Naive thymus-derived CD8-positive, alpha-beta T cell (primary cell): Measurements from ENCODE around the gene MIPOL1. TPM values are rescaled to one million over a fixed set of nuclear protein-coding genes. Genes with fewer than 3 reads are reported as not detected.
"Not testable (repeated sequence)": the region's sequence is repeated elsewhere in the genome, so short reads cannot be mapped to it uniquely, and the experiment has no call there.

Source experiments
- ATAC-seq, 2 donors: fragments of 150-1000 bp; cut with Tn5 transposase in 1 of 2; sonication (Bioruptor Pico), chemical (Tn5 transposase) in 1 of 2; 1 replicate in 1 of 2; 2 replicates in 1 of 2; pipeline ENCODE4 v1.10.0; 2021; ENCODE audit warnings: mild to moderate bottlenecking in 2 of 2, moderate library complexity in 2 of 2
- POLR2A ChIA-PET: fragments of 350-600 bp; sonication (Branson Sonifier 250); formaldehyde crosslinking; loops from one replicate; lab custom pipeline; 2021; ENCODE audit warnings: antibody characterized with exemption; lab: Charles Lee
- DNase-seq, 10 donors: peaks; one replicate each; pipeline versions ENCODE4 v3.0.0 to v3.0.0-alpha.2; 2020 to 2022
- H3K27ac Mint-ChIP-seq, 10 donors: one replicate each; pipeline ENCODE4 v1.8.0; 2020 to 2022; ENCODE audit warnings: mild to moderate bottlenecking in 10 of 10, mixed read lengths in 10 of 10, moderate library complexity in 4 of 10, inconsistent platforms in 1 of 10
- H3K27me3 Mint-ChIP-seq, 5 donors: one replicate each; pipeline ENCODE4 v1.8.0; 2021 to 2022; ENCODE audit warnings: mixed read lengths in 5 of 5
- H3K36me3 Mint-ChIP-seq, 3 donors: one replicate each; pipeline ENCODE4 v1.8.0; 2020 to 2022; ENCODE audit warnings: mixed read lengths in 3 of 3, mild to moderate bottlenecking in 2 of 3, inconsistent platforms in 1 of 3
- H3K4me1 Mint-ChIP-seq, 4 donors: one replicate each; pipeline ENCODE4 v1.8.0; 2021 to 2022; ENCODE audit warnings: mixed read lengths in 4 of 4
- H3K4me3 Mint-ChIP-seq, 10 donors: one replicate each; pipeline ENCODE4 v1.8.0; 2020 to 2022; ENCODE audit warnings: mild to moderate bottlenecking in 10 of 10, mixed read lengths in 10 of 10, moderate library complexity in 6 of 10, inconsistent platforms in 1 of 10
- H3K9me3 Mint-ChIP-seq, 9 donors: one replicate each; pipeline ENCODE4 v1.8.0; 2020 to 2022; ENCODE audit warnings: mixed read lengths in 9 of 9, mild to moderate bottlenecking in 3 of 9, inconsistent platforms in 1 of 9, moderate library complexity in 1 of 9
- polyA plus RNA-seq, 3 donors: library from polyadenylated mRNA; unstranded; fragments of 300-500 nt; fragmentation: Illumina TruSeq; gene quantifications; one replicate each; pipeline ENCODE4 v1.2.3, GENCODE V29; 2021
- total RNA-seq, 8 experiments: library from RNA in 2 of 8; stranded (reverse) in 2 of 8; gene quantifications; one replicate each; pipeline ENCODE4 v1.2.3 and lab custom pipeline; 2021 to 2026

MIPOL1 gene
- total and polyA plus RNA-seq, 5 experiments from 2014 or later = not detected

DNA sequence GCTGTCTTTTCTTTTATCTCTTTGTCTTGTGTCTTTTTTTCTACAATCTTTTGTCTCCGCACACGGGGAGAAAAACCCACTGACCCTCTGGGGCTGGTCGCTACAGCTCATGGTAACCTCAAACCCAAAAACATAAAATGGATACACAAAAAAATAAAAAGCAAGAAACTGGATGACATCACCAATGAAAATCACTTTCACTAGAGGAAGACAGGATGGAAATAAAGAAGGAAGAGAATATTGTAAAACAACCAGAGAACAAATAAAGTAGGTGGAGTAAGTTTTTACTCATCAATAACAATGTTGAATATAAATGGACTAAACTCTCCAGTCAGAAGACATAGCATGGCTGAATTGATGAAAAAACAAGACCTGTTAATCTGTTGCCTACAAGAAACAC is 17.6 kb downstream of the MIPOL1 start:
- ATAC-seq (no peak), DNase-seq (no peak)
- Mint-ChIP-seq H3K4me3 (no peak overlapping the region), H3K36me3 (no peaks in the 10 kb centered on the region), H3K9me3 (peaks cover 0 to 18% (median 6%) of the 10 kb centered on the region in 9 donors), H3K4me1 (no peaks in the 10 kb centered on the region), H3K27ac (no peak overlapping the region), H3K27me3 (peaks cover 0 to 5% (median 0%) of the 10 kb centered on the region in 5 donors)
- POLR2A ChIA-PET = no interaction called here

DNA sequence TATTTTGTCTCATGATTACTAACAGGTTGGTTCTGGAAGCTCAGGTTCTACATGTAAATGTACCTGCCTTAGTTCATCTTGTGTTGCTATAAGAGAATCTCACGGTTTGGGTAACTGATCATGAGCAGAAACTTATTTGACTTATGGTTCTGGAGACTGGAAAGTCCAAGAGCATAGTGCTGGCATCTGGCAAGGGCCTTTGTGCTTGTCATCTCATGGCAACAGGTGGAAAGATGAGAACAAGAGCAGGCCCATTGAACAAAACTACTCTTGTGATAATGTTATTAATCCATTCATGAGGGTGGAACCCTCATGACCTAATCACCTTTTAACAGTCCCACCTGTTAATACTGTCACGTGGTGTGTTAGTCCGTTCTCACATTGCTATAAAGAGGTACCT is 23.3 kb downstream of the MIPOL1 start:
- Mint-ChIP-seq H3K4me3 (no peak overlapping the region), H3K9me3 (peaks cover 2 to 30% (median 9%) of the 10 kb centered on the region in 9 donors), H3K4me1 (no peaks in the 10 kb centered on the region), H3K27me3 (no peaks in the 10 kb centered on the region), H3K36me3 (peaks cover 0 to 4% (median 3%) of the 10 kb centered on the region in 3 donors), H3K27ac (no peak overlapping the region)
- ATAC-seq (no peak), DNase-seq (no peak)
- POLR2A ChIA-PET = no interaction called here

DNA sequence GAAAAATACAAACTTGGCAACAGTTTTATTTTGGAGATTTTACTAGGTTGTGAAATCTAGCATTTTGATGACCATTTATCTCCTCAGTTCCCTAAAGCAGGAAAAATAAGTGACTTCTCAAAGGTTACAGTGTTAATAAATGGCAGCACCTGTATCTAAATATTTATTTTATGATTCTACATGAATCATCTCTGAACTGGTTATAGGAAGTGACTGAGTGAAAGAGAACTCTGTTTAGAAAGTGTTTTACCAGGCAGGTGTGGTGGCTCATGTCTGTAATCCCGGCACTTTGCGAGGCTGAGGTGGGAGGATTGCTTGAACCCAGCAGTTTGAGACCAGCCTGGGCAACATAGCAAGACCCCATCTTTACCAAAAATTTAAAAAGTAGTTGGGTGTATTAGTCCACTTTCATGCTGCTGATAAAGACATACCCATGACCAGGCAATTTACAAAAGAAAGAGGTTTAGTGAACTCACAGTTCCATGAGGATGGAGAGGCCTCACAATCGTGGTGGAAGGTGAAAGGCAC is 26.3 kb downstream of the MIPOL1 start:
- DNase-seq = no peak
- no peak overlapping the region for H3K27ac Mint-ChIP-seq
- H3K27me3 Mint-ChIP-seq = no peaks in the 10 kb centered on the region
- H3K4me1 Mint-ChIP-seq = no peaks in the 10 kb centered on the region
- H3K4me3 Mint-ChIP-seq = no peak overlapping the region
- peaks cover 0 to 5% (median 3%) of the 10 kb centered on the region in 3 donors for H3K36me3 Mint-ChIP-seq
- H3K9me3 Mint-ChIP-seq = peaks cover 0 to 31% (median 13%) of the 10 kb centered on the region in 9 donors
- POLR2A ChIA-PET = no interaction called here
- ATAC-seq = no peak

DNA sequence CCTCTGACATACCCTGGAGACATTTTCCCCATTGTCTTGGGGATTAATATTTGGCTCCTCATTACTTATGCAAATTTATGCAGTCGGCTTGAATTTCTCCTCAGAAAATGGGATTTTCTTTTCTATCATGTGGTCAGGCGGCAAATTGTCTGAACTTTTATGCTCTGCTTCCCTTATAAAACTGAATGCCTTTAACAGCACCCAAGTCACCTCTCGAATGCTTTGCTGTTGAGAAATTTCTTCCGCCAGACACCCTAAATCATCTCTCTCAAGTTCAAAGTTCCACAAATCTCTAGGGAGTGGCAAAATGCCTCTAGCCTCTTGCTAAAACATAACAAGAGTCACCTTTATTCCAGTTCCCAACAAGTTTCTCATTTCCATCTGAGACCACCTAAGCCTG is 27.9 kb downstream of the MIPOL1 start:
- H3K9me3 Mint-ChIP-seq = peaks cover 0 to 31% (median 13%) of the 10 kb centered on the region in 9 donors
- ATAC-seq, H3K36me3 Mint-ChIP-seq, H3K27me3 Mint-ChIP-seq, DNase-seq, POLR2A ChIA-PET, H3K4me3 Mint-ChIP-seq, H3K27ac Mint-ChIP-seq, H3K4me1 Mint-ChIP-seq: not testable (repeated sequence)

DNA sequence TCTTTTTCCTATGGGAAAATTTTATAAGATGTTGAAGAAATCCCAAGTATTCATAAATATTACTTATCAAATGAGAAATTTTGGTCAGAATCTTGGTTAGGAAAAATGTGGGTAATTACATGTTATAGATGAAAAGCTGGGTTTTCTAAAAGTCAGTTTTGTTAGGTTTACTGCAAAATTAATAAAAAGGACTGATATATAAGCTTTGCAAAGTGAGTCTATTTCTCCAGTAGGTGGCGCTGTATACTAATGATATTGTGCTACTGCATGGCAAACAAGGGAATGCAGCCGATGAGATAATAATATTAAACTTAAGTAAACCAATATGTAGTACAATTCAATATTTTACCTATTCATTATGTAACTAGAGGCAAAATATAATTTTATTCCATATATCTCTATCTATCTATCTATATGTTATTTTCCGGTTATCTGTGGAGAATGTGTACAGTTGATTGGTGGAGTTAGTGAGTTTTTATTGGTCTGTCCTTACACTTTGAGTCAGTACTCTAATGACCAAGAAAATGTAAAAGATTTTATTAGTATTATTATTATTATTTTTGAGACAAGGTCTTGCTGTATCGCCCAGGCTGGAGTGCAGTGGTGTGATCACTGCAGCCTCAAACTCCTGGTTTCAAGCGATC is 32.9 kb downstream of the MIPOL1 start:
- POLR2A ChIA-PET = no interaction called here
- H3K4me3 Mint-ChIP-seq = no peak overlapping the region

DNA sequence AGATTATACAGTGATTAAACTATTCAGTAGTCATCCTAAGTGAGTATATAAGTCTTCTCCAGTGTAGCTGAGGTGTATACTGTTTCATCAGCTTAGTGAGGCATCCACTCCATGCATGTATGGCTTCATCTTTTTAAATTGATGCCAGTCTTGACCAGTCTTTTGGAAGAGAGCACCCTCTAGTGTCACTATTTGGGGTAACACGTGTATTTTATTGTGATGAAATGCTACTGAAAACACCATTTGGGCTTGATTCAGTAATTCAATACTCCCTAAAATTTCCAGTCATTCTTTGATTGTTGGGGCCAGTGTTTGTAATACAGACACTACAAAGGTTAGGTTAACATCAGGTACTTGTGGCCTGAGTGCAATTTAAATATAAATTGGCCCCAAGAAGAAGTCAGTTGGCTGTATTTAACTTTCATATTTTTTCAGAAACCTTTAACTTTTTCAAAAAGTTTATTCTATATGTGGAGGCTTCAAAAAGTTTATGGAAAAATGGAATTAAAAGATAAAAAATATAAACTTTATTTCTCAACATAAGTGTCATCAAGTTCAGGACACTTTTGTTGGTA is 35.3 kb downstream of the MIPOL1 start:
- H3K36me3 Mint-ChIP-seq = no peaks in the 10 kb centered on the region
- H3K4me3 Mint-ChIP-seq = no peak overlapping the region
- no peaks in the 10 kb centered on the region for H3K4me1 Mint-ChIP-seq
- peaks cover 0 to 4% (median 0%) of the 10 kb centered on the region in 5 donors for H3K27me3 Mint-ChIP-seq
- ATAC-seq (no peak), DNase-seq (no peak)
- POLR2A ChIA-PET = no interaction called here
- H3K27ac Mint-ChIP-seq = no peak overlapping the region
- no peaks in the 10 kb centered on the region for H3K9me3 Mint-ChIP-seq

More for the DNA sequence above, 32.9 kb downstream of the MIPOL1 start:
- H3K36me3 Mint-ChIP-seq = peaks cover 0 to 5% (median 2%) of the 10 kb centered on the region in 3 donors
- peak in 3 of 10 donors; percentile 9 to 32 (median 21) for DNase-seq
- no peak for ATAC-seq
- peaks cover 0 to 4% (median 0%) of the 10 kb centered on the region in 5 donors for H3K27me3 Mint-ChIP-seq
- peaks cover 0 to 9% (median 6%) of the 10 kb centered on the region in 9 donors for H3K9me3 Mint-ChIP-seq
- H3K27ac Mint-ChIP-seq = no peak overlapping the region
- no peaks in the 10 kb centered on the region for H3K4me1 Mint-ChIP-seq

DNA sequence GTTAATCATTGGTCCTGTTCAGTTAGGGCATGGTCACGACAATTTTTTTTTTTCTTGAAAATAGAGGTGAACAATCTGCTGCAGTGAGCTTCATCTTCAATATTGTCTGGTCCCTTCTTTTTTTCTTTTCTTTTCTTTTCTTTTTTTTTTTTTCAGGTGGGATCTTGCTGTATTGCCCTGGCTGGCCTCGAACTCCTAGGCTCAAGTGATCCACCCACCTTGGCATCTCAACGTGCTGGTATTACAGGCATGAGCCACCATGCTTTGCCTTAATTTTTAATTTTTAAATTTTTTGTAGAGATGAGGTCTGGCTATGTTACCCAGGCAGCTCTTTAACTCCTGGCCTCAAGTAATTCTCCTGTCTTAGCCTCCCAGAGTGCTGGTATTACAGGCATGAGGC is 36.5 kb downstream of the MIPOL1 start:
- Mint-ChIP-seq H3K27ac (no peak overlapping the region), H3K9me3 (no peaks in the 10 kb centered on the region), H3K4me1 (no peaks in the 10 kb centered on the region), H3K36me3 (no peaks in the 10 kb centered on the region), H3K4me3 (no peak overlapping the region), H3K27me3 (peaks cover 0 to 2% (median 0%) of the 10 kb centered on the region in 5 donors)
- ATAC-seq (no peak), DNase-seq (no peak)
- POLR2A ChIA-PET = no interaction called here

DNA sequence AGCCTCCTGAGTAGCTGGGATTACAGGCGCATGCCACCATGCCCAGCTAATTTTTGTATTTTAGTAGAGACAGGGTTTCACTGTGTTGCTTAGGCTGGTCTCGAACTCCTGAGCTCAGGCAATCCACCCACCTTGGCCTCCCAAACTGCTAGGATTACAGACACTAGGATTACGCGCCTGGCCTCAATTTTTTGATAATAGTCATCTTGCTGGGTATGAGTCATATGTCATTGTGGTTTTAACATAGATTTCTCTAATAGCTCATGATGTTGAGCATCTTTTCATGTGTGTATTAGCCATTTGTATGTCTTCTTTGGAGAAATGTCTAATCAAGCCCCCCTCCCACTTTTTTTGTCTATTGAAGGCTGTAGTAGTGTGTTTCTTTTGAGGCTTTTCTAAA is 38.3 kb downstream of the MIPOL1 start:
- H3K36me3 Mint-ChIP-seq, POLR2A ChIA-PET, H3K4me3 Mint-ChIP-seq, H3K27me3 Mint-ChIP-seq, H3K4me1 Mint-ChIP-seq, H3K27ac Mint-ChIP-seq, H3K9me3 Mint-ChIP-seq, ATAC-seq, DNase-seq: not testable (repeated sequence)

DNA sequence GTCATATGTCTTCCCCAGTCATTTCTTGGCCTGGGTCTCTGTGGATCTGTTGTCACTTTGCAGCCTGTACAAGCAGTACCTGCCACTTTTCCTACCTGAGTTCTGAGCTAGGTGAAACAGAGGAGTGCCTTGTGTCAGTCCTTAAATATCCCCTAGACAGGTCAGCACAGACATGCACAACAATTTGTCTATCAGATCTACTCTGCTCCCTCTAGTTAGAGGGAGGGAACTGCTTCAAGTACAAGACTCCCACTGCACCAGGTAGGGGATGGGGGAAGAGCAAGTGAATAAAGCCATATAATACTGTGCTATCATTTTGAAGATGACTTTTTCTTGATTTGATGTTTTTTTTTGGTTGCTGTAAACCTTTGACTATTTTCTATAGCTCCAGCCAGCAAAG is 39.4 kb downstream of the MIPOL1 start:
- H3K4me1 Mint-ChIP-seq = no peaks in the 10 kb centered on the region

DNA sequence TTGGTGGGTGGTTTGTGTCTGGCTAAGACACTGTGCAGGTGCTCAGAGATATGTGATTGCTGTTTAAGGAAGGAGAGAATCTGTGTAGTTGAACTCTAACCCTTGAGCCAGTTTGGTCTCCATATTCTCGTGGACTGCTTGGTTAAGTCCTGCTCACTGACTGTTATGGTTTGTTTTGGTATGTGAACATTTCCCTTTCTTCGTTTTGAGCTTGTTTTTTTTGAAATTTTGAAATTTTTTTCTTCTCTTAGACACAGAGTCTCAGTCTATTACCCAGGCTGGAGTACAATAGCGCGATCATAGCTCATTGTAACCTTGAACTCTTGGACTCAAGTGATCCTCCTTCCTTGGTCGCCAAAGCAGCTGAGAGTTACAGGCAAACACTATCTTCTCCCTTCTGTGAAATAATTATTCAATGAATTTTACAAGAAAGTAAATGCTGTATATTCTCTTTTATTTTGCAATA is 40.0 kb downstream of the MIPOL1 start:
- DNase-seq (no peak), ATAC-seq (no peak)
- H3K27me3 Mint-ChIP-seq = peaks cover 0 to 4% (median 0%) of the 10 kb centered on the region in 5 donors
- H3K27ac Mint-ChIP-seq = no peak overlapping the region
- POLR2A ChIA-PET = no interaction called here
- no peaks in the 10 kb centered on the region for H3K36me3 Mint-ChIP-seq
- H3K4me3 Mint-ChIP-seq = no peak overlapping the region
- H3K4me1 Mint-ChIP-seq = no peaks in the 10 kb centered on the region
- H3K9me3 Mint-ChIP-seq = no peaks in the 10 kb centered on the region

More for the DNA sequence above, 39.4 kb downstream of the MIPOL1 start:
- H3K36me3 Mint-ChIP-seq = no peaks in the 10 kb centered on the region
- ATAC-seq (no peak), DNase-seq (no peak)
- H3K4me3 Mint-ChIP-seq = no peak overlapping the region
- H3K27ac Mint-ChIP-seq = no peak overlapping the region
- no peaks in the 10 kb centered on the region for H3K9me3 Mint-ChIP-seq
- POLR2A ChIA-PET = no interaction called here
- H3K27me3 Mint-ChIP-seq = peaks cover 0 to 4% (median 0%) of the 10 kb centered on the region in 5 donors

DNA sequence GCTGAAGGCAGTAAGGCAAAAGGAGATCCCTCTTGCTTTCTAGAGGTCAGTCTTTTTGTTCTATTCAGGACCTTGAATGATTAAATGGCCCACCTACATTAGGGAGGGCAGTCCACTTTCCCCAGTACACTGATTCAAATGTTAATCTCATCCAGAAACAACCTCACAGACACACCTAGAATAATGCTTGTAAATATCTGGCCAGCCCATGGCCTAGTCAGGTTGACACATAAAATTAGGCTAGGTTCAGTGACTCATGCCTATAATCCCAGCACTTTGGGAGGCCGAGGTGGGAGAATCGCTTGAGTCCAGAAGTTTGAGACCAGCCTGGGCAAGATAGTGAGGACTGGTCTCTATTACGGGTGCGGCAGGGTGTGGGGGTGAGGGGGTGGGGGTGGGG is 43.5 kb downstream of the MIPOL1 start:
- Mint-ChIP-seq H3K27me3 (peaks cover 0 to 2% (median 0%) of the 10 kb centered on the region in 5 donors), H3K36me3 (no peaks in the 10 kb centered on the region), H3K9me3 (no peaks in the 10 kb centered on the region), H3K4me3 (no peak overlapping the region), H3K4me1 (no peaks in the 10 kb centered on the region), H3K27ac (no peak overlapping the region)
- DNase-seq = no peak
- POLR2A ChIA-PET = no interaction called here
- no peak for ATAC-seq

DNA sequence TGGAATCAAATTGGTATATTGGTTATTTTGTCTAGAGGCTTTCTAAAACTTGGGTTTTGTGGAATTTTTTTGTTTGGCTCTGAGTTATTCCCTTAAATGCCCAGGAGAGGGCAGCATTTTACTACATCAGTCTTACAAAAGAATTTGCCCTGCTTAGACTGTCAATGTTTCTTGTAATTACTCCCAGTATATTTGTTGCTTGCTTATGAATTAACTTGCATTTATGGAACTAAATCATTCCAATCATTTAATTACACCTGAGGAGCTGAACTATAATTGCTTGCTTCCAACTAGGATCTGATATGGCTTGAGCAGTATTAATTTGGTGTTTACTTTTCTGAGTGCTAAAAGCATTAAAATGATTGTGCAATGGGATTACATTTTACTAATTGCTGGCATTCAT is 48.7 kb downstream of the MIPOL1 start:
- POLR2A ChIA-PET = no interaction called here
- Mint-ChIP-seq H3K4me1 (no peaks in the 10 kb centered on the region), H3K4me3 (no peak overlapping the region), H3K9me3 (no peaks in the 10 kb centered on the region), H3K36me3 (no peaks in the 10 kb centered on the region), H3K27ac (no peak overlapping the region), H3K27me3 (no peaks in the 10 kb centered on the region)
- ATAC-seq = no peak
- DNase-seq = peak in 3 of 10 donors; percentile 2 to 13 (median 2)

DNA sequence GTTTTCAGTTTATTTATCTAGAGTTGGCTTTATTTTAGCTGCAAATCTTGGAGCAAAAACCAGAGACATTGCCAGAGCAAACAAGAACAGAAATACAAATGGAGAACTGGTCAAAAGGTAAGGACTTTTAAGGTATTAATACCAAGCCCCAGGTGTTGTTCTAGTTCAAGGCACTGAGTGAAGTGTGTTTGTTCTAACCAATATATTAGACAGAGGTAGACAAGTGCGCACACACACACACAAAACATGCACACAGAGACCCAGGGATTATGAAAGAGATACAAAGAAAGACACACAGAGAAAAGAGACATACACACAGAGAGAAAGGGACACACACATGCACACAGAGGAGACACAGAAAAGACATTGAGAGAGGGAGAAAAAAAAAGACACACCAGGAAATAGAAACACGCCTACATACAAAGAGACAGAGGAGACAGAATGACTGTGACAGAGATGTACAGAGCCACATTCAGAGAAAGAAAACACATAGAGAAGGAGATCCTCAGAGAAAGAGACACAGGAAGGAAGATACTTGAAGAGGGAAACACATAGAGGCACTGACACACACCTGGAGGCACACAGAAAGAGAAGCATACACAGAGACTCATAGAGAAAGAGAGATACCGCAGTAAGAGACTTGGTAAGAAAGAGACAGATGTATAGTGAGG is 50.2 kb downstream of the MIPOL1 start:
- no peak for ATAC-seq
- POLR2A ChIA-PET = no interaction called here
- no peak for DNase-seq
- Mint-ChIP-seq H3K27ac (no peak overlapping the region), H3K4me3 (no peak overlapping the region), H3K4me1 (no peaks in the 10 kb centered on the region), H3K36me3 (no peaks in the 10 kb centered on the region), H3K27me3 (no peaks in the 10 kb centered on the region), H3K9me3 (no peaks in the 10 kb centered on the region)
